IPS DF 4.7 (cell line): ENCODE measurements around the gene TJP1.
"Not testable (repeated sequence)": the region's sequence is repeated elsewhere in the genome, so short reads cannot be mapped to it uniquely, and the experiment has no call there.

ENCODE experiments used
- DNase-seq: peaks from one replicate; pipeline ENCODE4 v3.0.0-alpha.2; 2013; ENCODE audit warnings: low spot score; ENCODE audit errors: extremely low read depth

The TJP1 gene

GRCh38 chr15:29685156-29686078 lies 136.9 kb downstream of the TJP1 start:
- no peak for DNase-seq

GRCh38 chr15:29682781-29683180 lies 139.5 kb downstream of the TJP1 start:
- no peak for DNase-seq

- no peak for DNase-seq
Observed at GRCh38 chr15:29682361-29682760, 139.9 kb downstream of the TJP1 start.

- no peak for DNase-seq
Observed at GRCh38 chr15:29681946-29682345, 140.3 kb downstream of the TJP1 start.

- no peak for DNase-seq
Observed at GRCh38 chr15:29681166-29681845, 141.0 kb downstream of the TJP1 start.

- no peak for DNase-seq
Observed at GRCh38 chr15:29680465-29681165, 141.7 kb downstream of the TJP1 start.

GRCh38 chr15:29678504-29679034 lies 143.7 kb downstream of the TJP1 start:
- DNase-seq = no peak

- no peak for DNase-seq
Observed at GRCh38 chr15:29677871-29678461, 144.3 kb downstream of the TJP1 start.

- no peak for DNase-seq
Observed at GRCh38 chr15:29677455-29677854, 144.8 kb downstream of the TJP1 start.

GRCh38 chr15:29676961-29677402 lies 145.3 kb downstream of the TJP1 start:
- no peak for DNase-seq

GRCh38 chr15:29676374-29676960 lies 145.8 kb downstream of the TJP1 start:
- DNase-seq = not testable (repeated sequence)

GRCh38 chr15:29675791-29676301 lies 146.4 kb downstream of the TJP1 start:
- no peak for DNase-seq

- DNase-seq = no peak
Observed at GRCh38 chr15:29674661-29675533, 147.4 kb downstream of the TJP1 start.

- DNase-seq = no peak
Observed at GRCh38 chr15:29672923-29673809, 149.1 kb downstream of the TJP1 start.

GRCh38 chr15:29672446-29672845 lies 149.8 kb downstream of the TJP1 start:
- no peak for DNase-seq

GRCh38 chr15:29672046-29672445 lies 150.2 kb downstream of the TJP1 start:
- not testable (repeated sequence) for DNase-seq

GRCh38 chr15:29670998-29671981 lies 151.0 kb downstream of the TJP1 start:
- no peak for DNase-seq
